Astrocyte of the cerebellum (primary cell): ENCODE results near the gene NOTCH3.

Experiments used
- DNase-seq: peaks from one replicate; pipeline ENCODE4 v3.0.0-alpha.2; 2011; ENCODE audit warnings: low read depth
- H3K4me3 ChIP-seq: 2 replicates; pipeline ENCODE4 v1.5.1; 2011; ENCODE audit warnings: mild to moderate bottlenecking, low read depth, low read length, moderate library complexity
- in situ Hi-C: cut with HindIII; loops from 2 replicates; pipeline ENCODE4 v1.10.0; 2017; ENCODE audit warnings: low sequenced_read_pairs
- TF ChIP-seq, protein P1 (sequence below): IDR thresholded peaks from 2 replicates; pipeline ENCODE4 v1.5.1; 2012; ENCODE audit warnings: low read length, low read depth, moderate library complexity, mild to moderate bottlenecking; ENCODE audit errors: missing control alignments

NOTCH3 gene

DNA sequence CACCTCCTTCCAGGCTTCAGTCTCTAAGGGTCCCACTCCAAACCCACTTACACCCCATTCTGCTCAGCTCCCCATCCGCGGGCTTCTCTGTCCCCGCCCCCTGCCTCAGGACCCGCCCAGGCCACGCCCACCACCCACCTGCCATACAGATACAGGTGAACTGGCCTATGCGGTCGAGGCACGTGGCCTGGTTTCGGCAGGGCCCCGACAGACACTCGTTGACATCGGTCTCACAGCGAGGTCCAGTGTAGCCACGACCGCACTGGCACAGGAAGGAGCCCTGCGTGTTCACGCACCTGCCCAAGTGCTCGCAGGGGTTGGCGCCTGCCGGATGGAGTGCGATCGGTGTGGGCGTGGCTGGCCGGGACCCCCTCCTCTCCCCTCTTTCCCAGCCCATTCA is 11.9 kb downstream of the NOTCH3 start:
- in situ Hi-C loops: loop anchor here (10.0 kb wide), 1 partner anchor 56 kb away; no protein-coding TSS in a partner anchor

DNA sequence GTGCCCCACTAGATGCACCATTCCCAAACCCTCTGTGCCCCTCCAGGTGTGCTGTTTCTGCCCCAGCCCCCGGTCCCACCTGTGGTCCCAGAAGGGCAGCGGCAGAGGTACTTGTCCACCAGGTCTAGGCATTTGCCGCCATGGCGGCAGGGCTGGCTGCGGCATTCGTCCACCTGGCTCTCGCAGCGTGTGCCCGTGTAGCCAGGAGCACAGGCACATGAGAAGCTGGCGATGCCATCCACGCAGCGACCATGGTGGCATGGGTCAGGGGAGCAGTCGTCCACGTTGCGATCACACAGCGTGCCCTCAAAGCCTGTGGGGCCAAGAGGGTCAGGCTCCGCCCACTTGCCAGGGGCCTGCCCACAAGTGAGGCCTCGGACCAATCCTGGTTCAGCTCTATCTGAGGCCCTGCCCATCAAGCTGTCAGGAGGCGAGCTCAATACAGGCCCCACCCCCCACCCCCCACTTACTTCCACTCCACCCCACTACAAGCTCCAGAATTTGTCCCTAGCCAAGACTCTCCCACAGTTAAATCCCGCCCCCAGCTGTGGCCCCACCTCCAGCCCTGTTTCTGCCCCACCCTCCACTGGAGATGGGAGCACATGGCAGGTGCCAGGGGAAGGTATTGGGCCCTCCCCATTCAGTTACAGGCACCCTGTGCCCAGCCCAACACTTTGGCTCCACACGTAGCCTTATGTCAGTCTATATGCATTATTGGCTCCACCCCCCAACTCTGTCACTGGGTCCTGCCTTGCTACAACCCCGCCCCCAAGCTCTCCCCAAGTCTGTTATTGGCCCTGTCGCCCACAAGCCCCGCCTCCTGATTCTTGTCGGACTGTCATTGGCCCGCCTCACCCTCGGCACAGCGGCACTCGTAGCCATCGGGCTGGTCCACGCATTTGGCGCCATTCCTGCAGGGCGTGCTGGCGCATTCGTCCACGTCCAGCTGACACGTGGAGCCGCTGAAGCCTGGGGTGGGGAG is 13.5 kb downstream of the NOTCH3 start:
- no peak overlapping the region for H3K4me3 ChIP-seq
- no peak for DNase-seq
- TF ChIP-seq, protein P1, sequence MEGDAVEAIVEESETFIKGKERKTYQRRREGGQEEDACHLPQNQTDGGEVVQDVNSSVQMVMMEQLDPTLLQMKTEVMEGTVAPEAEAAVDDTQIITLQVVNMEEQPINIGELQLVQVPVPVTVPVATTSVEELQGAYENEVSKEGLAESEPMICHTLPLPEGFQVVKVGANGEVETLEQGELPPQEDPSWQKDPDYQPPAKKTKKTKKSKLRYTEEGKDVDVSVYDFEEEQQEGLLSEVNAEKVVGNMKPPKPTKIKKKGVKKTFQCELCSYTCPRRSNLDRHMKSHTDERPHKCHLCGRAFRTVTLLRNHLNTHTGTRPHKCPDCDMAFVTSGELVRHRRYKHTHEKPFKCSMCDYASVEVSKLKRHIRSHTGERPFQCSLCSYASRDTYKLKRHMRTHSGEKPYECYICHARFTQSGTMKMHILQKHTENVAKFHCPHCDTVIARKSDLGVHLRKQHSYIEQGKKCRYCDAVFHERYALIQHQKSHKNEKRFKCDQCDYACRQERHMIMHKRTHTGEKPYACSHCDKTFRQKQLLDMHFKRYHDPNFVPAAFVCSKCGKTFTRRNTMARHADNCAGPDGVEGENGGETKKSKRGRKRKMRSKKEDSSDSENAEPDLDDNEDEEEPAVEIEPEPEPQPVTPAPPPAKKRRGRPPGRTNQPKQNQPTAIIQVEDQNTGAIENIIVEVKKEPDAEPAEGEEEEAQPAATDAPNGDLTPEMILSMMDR: no peak
- in situ Hi-C loops: loop anchor here (10.0 kb wide), 1 partner anchor 57 kb away; no protein-coding TSS in a partner anchor

More for the DNA sequence above, 11.9 kb downstream of the NOTCH3 start:
- H3K4me3 ChIP-seq: no peak overlapping the region
- no peak for DNase-seq
- TF ChIP-seq, protein P1: no peak

DNA sequence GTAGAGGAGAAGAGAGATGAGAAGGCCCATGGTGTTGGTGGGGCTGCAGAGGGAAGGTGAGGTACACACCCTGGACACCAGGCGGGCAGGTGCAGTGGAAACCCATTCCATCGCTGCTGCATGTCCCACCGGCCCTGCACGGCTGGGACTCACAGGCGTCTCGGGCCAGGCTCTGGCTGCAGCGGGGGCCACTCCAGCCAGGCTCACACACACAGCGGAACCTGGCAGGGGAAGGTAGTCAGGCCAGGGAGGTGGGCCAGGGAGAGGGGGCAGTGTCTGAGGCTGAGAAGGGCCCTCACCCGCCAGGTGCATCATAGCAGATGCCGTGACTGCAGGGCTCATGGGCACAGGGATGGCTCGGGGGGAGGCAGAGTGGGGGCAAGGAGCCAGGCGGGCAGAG is 15.6 kb downstream of the NOTCH3 start:
- TF ChIP-seq, protein P1: no peak
- no peak for DNase-seq
- H3K4me3 ChIP-seq: no peak overlapping the region
- in situ Hi-C loops: loop anchor here (10.0 kb wide), 1 partner anchor 60 kb away; no protein-coding TSS in a partner anchor

DNA sequence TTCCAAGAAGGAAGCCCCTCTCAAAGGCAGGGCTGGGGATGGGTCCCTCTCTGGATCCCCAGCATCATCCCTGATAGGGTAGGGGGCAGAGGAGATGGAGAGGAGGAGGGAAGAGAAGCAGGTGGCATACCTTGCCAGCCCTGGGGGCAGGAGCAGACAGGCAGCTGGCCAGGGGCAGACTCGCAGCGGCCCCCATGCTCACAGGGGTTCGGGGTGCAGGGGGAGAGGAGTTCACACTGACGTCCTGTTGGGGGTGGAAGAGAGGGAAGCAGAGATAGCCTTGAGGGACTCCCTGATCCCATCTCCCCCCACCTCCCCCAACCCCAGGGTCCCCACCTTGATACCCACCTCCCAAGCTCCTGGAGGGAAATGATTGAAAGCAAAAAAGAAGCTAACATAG is 16.0 kb downstream of the NOTCH3 start:
- DNase-seq: no peak
- no peak overlapping the region for H3K4me3 ChIP-seq
- TF ChIP-seq, protein P1: no peak
- in situ Hi-C loops: loop anchor here (10.0 kb wide), 1 partner anchor 60 kb away; no protein-coding TSS in a partner anchor

DNA sequence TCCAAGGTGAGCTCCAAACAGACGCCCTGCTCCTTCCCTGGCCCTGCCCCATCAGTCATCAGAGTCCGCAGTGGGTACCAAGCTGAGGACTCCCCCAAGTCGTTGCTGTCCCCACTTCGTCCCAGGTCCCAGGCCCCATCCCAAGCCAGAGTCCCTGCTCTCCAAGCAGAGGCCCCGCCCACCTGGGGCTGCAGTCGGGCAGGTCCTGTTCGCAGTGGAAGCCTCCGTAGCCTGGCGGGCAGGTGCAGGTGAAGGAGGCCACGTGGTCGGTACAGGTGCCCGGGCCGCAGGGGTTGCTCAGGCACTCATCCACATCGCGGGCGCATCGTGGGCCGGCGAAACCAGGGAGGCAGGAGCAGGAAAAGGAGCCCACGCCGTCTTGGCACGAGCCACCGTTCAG is 19.4 kb downstream of the NOTCH3 start:
- no peak overlapping the region for H3K4me3 ChIP-seq
- TF ChIP-seq, protein P1: no peak
- no peak for DNase-seq
- in situ Hi-C loops: loop anchor here (10.0 kb wide), 1 partner anchor 63 kb away; no protein-coding TSS in a partner anchor

DNA sequence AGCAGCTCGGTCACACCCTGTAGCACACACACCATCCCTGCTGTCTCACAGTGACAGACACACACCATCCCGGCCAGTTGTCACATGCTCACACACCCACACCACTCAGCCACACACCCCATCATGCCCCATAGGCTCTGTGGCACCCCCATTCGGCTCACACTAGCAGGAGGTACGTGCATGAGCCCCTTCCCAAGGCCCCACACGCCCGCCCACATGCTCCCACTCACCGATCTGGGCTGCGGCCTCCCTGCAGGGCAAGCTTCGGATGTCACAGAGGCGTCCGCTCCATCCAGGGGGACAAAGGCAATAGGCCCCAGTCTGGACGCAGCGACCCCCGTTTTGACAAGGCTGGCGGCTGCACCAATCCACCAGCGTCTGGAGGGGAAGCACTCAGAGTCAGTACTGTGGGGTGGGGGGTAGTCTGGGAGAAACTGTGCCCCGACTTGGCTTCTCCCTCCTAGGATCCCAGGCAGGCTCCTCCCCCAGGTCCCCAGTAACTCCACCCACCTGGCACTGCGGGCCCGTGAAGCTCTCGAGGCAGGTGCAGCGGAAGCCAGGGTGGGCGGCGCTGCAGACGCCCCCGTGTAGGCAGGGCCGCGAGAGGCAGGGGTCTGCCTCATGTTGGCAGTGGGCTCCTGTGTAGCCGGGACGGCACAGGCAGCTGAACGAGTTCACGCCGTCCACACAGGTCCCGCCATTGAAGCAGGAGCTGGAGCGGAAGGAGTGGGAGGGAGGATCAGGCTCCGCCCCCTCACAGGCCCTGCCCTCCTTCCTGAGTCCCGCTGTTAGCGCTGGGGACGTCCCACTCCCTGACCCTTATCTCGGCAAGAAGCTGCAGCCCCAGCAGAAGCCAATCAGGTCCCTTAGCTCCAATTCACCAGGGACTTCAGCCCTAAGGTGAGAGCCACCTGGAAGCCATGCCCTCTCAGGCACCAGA is 20.1 kb downstream of the NOTCH3 start:
- no peak overlapping the region for H3K4me3 ChIP-seq
- TF ChIP-seq, protein P1: no peak
- in situ Hi-C loops: loop anchor here (10.0 kb wide), 1 partner anchor 64 kb away; no protein-coding TSS in a partner anchor
- DNase-seq: no peak
